OCI-LY1 (cell line): ENCODE data around the gene NTRK3.

Experiments used
- H2AFZ ChIP-seq: fragments of 200-600 bp; sonication (generic), shearing (Covaris generic); 2 replicates; pipeline ENCODE4 v1.6.0; 2014; ENCODE audit warnings: antibody characterized with exemption, mild to moderate bottlenecking, low read length
- H3F3A ChIP-seq: fragments of 200-600 bp; sonication (generic), shearing (Covaris generic); 2 replicates; pipeline ENCODE4 v1.6.0; 2014; ENCODE audit warnings: mild to moderate bottlenecking, antibody characterized with exemption, low read length, moderate library complexity; ENCODE audit not compliant: insufficient read depth
- H3K27ac ChIP-seq: fragments of 200-600 bp; sonication (generic); 2 replicates; pipeline ENCODE4 v1.5.1; 2014; ENCODE audit warnings: low read length, mixed run types, mild to moderate bottlenecking, low read depth; ENCODE audit not compliant: poor library complexity, severe bottlenecking
- H3K27me3 ChIP-seq: fragments of 200-600 bp; sonication (generic); 2 replicates; pipeline ENCODE4 v1.6.0; 2014; ENCODE audit warnings: antibody characterized with exemption, mild to moderate bottlenecking, low read length, moderate library complexity; ENCODE audit not compliant: insufficient read depth
- H3K36me3 ChIP-seq: fragments of 200-600 bp; sonication (generic); 2 replicates; pipeline ENCODE4 v1.6.1; 2014; ENCODE audit warnings: mild to moderate bottlenecking, antibody characterized with exemption, low read length, moderate library complexity, mixed read lengths; ENCODE audit not compliant: insufficient read depth
- H3K4me1 ChIP-seq: fragments of 200-600 bp; sonication (generic); 2 replicates; pipeline ENCODE4 v1.5.1; 2014; ENCODE audit warnings: mild to moderate bottlenecking, low read length, moderate library complexity; ENCODE audit not compliant: insufficient read depth, severe bottlenecking
- H3K4me2 ChIP-seq: fragments of 200-600 bp; sonication (generic), shearing (Covaris generic); 2 replicates; pipeline ENCODE4 v1.6.1; 2014; ENCODE audit warnings: low read length
- H3K4me3 ChIP-seq: fragments of 200-600 bp; sonication (generic); 2 replicates; pipeline ENCODE4 v1.5.1; 2014; ENCODE audit warnings: low read length, low read depth, mild to moderate bottlenecking, mixed read lengths; ENCODE audit not compliant: poor library complexity, severe bottlenecking
- H3K79me2 ChIP-seq: fragments of 200-600 bp; shearing (Covaris generic); 2 replicates; pipeline ENCODE4 v1.6.1; 2016; ENCODE audit warnings: mixed run types, low read length, mixed read lengths; ENCODE audit not compliant: insufficient read depth
- H3K9ac ChIP-seq: fragments of 200-600 bp; sonication (generic), shearing (Covaris generic); 2 replicates; pipeline ENCODE4 v1.6.1; 2014; ENCODE audit warnings: mild to moderate bottlenecking, low read length, mixed read lengths
- H3K9me2 ChIP-seq: fragments of 200-600 bp; sonication (generic), shearing (Covaris generic); 2 replicates; pipeline ENCODE4 v1.6.1; 2014; ENCODE audit warnings: low read depth, mild to moderate bottlenecking, low read length, mixed read lengths
- H3K9me3 ChIP-seq: fragments of 200-600 bp; shearing (Covaris generic); 2 replicates; pipeline ENCODE4 v1.6.1; 2014; ENCODE audit warnings: low read length, mixed read lengths
- H4K20me1 ChIP-seq: fragments of 200-600 bp; sonication (generic), shearing (Covaris generic); 2 replicates; pipeline ENCODE4 v1.6.0; 2016; ENCODE audit warnings: mild to moderate bottlenecking, low read length; ENCODE audit not compliant: insufficient read depth
- CTCF ChIP-seq: fragments of 200-600 bp; sonication (generic), shearing (Covaris generic); IDR thresholded peaks from 2 replicates; pipeline ENCODE4 v1.5.1; 2017; ENCODE audit warnings: mild to moderate bottlenecking, antibody characterized with exemption, low read length, moderate library complexity, mixed read lengths
- EZH2 ChIP-seq: fragments of 200-600 bp; sonication (generic), shearing (Covaris generic); IDR thresholded peaks from 2 replicates; pipeline ENCODE4 v1.8.0; 2017; ENCODE audit warnings: borderline replicate concordance, mixed run types, mild to moderate bottlenecking, antibody characterized with exemption, low read length, moderate library complexity, mixed read lengths

The NTRK3 gene

GRCh38 chr15:87965304-87965703, 291.2 kb downstream of the NTRK3 start:
- H3K79me2 ChIP-seq: no peaks in the 10 kb centered on the region
- H4K20me1 ChIP-seq: no peaks in the 10 kb centered on the region
- no peaks in the 10 kb centered on the region for H3F3A ChIP-seq
- no peak overlapping the region for H2AFZ ChIP-seq
- no peak overlapping the region for H3K4me2 ChIP-seq
- no peaks in the 10 kb centered on the region for H3K27me3 ChIP-seq
- H3K4me3 ChIP-seq: no peak overlapping the region
- H3K36me3 ChIP-seq: no peaks in the 10 kb centered on the region
- H3K27ac ChIP-seq: no peak overlapping the region
- no peak overlapping the region for H3K9ac ChIP-seq
- no peaks in the 10 kb centered on the region for H3K9me2 ChIP-seq
- TF ChIP-seq EZH2 (no peak), CTCF (no peak)
- H3K4me1 ChIP-seq: no peaks in the 10 kb centered on the region
- H3K9me3 ChIP-seq: no peaks in the 10 kb centered on the region

- Histone ChIP-seq H3K9me2 (no peaks in the 10 kb centered on the region), H3K4me3 (no peak overlapping the region), H3K9ac (no peak overlapping the region), H3K4me1 (no peaks in the 10 kb centered on the region), H3K36me3 (no peaks in the 10 kb centered on the region), H3K27ac (no peak overlapping the region), H3F3A (no peaks in the 10 kb centered on the region), H2AFZ (no peak overlapping the region), H4K20me1 (no peaks in the 10 kb centered on the region), H3K27me3 (no peaks in the 10 kb centered on the region), H3K79me2 (no peaks in the 10 kb centered on the region), H3K4me2 (no peak overlapping the region), H3K9me3 (no peaks in the 10 kb centered on the region)
- TF ChIP-seq EZH2: no peak
- TF ChIP-seq CTCF: no peak
Observed at GRCh38 chr15:87962428-87962827, 294.1 kb downstream of the NTRK3 start.

GRCh38 chr15:87961851-87962420, 294.6 kb downstream of the NTRK3 start:
- TF ChIP-seq CTCF: no peak
- H3K27ac ChIP-seq: no peak overlapping the region

More at GRCh38 chr15:87961851-87962420, 294.6 kb downstream of the NTRK3 start:
- no peaks in the 10 kb centered on the region for H3K4me1 ChIP-seq
- H3K4me2 ChIP-seq: no peak overlapping the region
- no peaks in the 10 kb centered on the region for H3K79me2 ChIP-seq
- no peaks in the 10 kb centered on the region for H3F3A ChIP-seq
- no peak overlapping the region for H2AFZ ChIP-seq
- H4K20me1 ChIP-seq: no peaks in the 10 kb centered on the region
- H3K27me3 ChIP-seq: no peaks in the 10 kb centered on the region
- H3K9me2 ChIP-seq: no peaks in the 10 kb centered on the region
- no peak overlapping the region for H3K9ac ChIP-seq
- no peaks in the 10 kb centered on the region for H3K36me3 ChIP-seq
- H3K9me3 ChIP-seq: no peaks in the 10 kb centered on the region
- H3K4me3 ChIP-seq: no peak overlapping the region
